Measurements from ENCODE around the gene POU2AF1.

POU2AF1 gene

DNA sequence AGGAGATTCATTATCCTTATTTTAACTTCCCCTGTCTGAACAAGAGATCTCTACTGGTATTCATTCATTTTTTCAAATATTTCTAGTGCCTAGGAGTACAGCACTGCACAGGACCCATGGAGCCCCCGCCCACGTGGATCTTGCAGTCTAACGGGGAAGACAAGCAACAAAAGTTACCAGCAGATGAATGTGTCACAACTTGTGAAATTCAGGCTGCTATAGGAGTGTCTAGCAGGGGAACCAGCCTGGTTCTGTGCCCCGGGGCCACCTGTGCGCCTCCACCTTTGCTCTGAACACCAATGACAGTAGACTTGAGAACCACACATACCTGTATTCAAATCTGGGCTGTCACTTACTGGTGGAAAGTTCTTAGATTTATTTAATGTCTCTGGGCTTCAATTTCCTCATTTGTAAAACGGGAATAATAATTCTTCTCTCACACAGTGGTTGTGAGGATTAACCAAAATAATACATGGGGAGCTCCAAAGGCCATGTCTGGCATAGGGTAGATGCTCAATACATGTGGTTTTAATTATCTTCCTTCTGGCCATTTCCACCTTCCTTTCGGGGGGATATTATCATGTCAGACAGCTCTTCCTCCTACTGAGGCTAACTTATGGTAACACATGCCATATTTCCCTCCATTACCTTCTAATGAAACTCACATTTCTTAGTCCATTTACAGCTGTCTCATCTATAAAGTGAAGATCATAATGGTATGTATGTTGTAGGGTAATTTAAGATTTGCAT, 17.8 kb downstream of the POU2AF1 start:
- no peak for TF ChIP-seq LEF1 (IDR thresholded peaks at IDR 0.05; ENCODE audit: borderline replicate concordance)
- no peak for TF ChIP-seq ELF4 (IDR thresholded peaks at IDR 0.05)
- no peak for TF ChIP-seq CTBP1 (IDR thresholded peaks at IDR 0.05; ENCODE audit: borderline replicate concordance)
- no peak for TF ChIP-seq FOXK2 (IDR thresholded peaks at IDR 0.05)
- no peak for TF ChIP-seq SUZ12 (IDR thresholded peaks at IDR 0.05)
- TF ChIP-seq ZNF384 (IDR thresholded peaks at IDR 0.05), result no peak
- no peak for TF ChIP-seq TARDBP (IDR thresholded peaks at IDR 0.05)
- TF ChIP-seq FOXA1 (IDR thresholded peaks at IDR 0.05), result no peak
- TF ChIP-seq SP1 (IDR thresholded peaks at IDR 0.05), result no peak
- no peak for TF ChIP-seq HDGF (IDR thresholded peaks at IDR 0.05; ENCODE audit: borderline replicate concordance)
- TF ChIP-seq L3MBTL2 (conservative IDR thresholded peaks at IDR 0.05), result no peak
- TF ChIP-seq, protein P1, sequence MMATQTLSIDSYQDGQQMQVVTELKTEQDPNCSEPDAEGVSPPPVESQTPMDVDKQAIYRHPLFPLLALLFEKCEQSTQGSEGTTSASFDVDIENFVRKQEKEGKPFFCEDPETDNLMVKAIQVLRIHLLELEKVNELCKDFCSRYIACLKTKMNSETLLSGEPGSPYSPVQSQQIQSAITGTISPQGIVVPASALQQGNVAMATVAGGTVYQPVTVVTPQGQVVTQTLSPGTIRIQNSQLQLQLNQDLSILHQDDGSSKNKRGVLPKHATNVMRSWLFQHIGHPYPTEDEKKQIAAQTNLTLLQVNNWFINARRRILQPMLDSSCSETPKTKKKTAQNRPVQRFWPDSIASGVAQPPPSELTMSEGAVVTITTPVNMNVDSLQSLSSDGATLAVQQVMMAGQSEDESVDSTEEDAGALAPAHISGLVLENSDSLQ (IDR thresholded peaks at IDR 0.05), result no peak
- no peak for DNase-seq (ENCODE audit: extremely low spot score)
- ChIA-PET POLR2A (no interaction called here), CTCF (interaction anchor here (0.7 kb wide), 1 partner anchor 85 kb away, joined by 3 read pairs; no protein-coding TSS in a partner anchor)

DNA sequence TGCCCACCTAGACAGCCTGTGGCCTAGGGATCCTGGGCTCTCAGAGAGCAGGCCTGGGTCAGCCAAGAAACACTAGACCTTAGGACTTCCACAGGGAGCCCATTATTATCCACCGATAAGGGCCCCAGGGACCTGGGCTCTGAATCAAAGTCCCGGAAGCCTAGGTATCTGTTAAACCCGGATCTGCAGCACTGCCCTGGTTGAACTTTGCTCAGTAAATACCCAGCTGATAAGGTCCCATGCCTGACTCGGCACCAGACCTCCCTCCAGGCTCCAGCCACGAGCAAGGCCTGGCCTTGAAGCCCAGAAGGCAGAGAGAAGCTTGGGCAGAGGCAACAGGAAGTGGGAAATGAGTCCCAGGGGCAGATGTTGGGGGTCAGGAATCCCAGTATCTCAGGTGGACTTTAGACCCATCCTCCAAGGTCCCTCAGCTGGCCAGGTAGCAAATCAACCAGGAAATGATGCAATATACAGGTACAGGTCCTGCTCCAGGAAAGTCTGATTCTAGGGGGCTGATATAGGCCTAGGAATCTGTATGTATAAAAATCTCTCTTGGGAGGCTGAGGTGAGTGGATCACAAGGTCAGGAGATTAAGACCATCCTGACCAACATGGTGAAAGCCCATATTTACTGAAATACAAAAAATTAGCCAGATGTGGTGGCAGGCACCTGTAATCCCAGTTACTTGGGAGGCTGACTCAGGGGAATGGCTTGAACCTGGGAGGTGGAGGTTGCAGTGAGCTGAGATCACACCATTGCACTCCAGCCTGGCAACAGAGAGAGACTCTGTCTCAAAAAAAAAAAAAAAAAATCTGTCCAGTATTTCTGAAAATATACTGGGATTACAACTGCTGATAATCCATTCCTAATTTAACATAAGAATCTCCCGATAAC, 18.7 kb downstream of the POU2AF1 start:
- TF ChIP-seq SUZ12 (IDR thresholded peaks at IDR 0.05) (no peak), L3MBTL2 (conservative IDR thresholded peaks at IDR 0.05) (no peak), BHLHE40 (IDR thresholded peaks at IDR 0.05; ENCODE audit: borderline replicate concordance) (no peak), ARNT (IDR thresholded peaks at IDR 0.05) (no peak), LEF1 (IDR thresholded peaks at IDR 0.05; ENCODE audit: borderline replicate concordance) (no peak), ELF4 (IDR thresholded peaks at IDR 0.05) (no peak), FOXA1 (IDR thresholded peaks at IDR 0.05) (no peak), HDGF (IDR thresholded peaks at IDR 0.05; ENCODE audit: borderline replicate concordance) (no peak), CTBP1 (IDR thresholded peaks at IDR 0.05; ENCODE audit: borderline replicate concordance) (no peak), TARDBP (IDR thresholded peaks at IDR 0.05) (no peak), ZNF384 (IDR thresholded peaks at IDR 0.05) (no peak), NFRKB (IDR thresholded peaks at IDR 0.05) (no peak), FOXK2 (IDR thresholded peaks at IDR 0.05) (no peak), FOXM1 (IDR thresholded peaks at IDR 0.05; ENCODE audit: borderline replicate concordance) (no peak), SP1 (IDR thresholded peaks at IDR 0.05) (no peak)
- TF ChIP-seq, protein P1 (IDR thresholded peaks at IDR 0.05), result no peak
- DNase-seq (ENCODE audit: extremely low spot score), result no peak
- ChIA-PET POLR2A (no interaction called here), CTCF (no interaction called here)

DNA sequence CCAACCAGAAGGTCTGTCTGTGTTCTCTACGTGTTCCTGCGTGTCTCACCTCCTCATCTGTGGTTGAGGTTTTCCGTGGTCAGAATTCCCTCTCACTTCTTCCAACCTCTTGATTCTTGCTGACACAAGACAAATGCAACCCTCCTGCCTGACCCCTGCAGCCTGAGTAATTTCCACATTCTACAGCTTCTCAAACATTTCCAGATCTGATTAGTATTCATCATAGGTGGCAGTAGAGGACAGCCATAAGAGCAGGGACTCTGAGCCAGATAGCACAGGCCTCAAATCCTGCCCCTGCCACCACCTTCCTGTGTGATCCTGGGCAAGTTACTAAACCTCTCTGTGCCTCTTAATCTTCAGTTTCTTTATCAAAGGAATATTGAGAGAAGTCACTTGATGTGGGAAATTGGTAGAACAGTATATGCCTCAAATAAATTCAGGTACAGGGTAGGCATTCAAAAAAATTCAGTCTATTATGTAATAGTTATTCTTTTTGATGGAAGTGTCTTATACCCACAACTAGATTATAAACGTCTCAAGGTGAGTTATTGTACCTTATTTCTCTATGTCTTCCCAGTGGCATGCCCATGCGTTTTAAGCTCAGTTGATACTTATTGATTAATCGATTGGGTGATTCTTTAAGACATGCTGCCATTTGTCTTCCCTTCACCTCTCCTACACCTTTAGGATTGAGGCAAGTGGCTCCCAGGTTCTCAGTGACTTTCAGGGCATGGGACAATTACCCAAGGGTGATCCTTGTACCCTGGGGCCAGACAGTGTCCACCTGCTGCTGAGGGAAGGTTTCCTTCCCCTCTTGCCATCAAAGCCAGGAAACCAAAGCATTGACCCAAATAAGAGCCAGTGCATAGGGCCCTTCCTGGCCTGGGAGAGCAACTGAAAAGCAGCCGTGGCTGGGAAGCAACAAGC, 19.6 kb downstream of the POU2AF1 start:
- ChIA-PET CTCF (no interaction called here), POLR2A (no interaction called here)
- TF ChIP-seq SP1 (IDR thresholded peaks at IDR 0.05) (no peak), ELF4 (IDR thresholded peaks at IDR 0.05) (no peak), FOXK2 (IDR thresholded peaks at IDR 0.05) (no peak), BHLHE40 (IDR thresholded peaks at IDR 0.05; ENCODE audit: borderline replicate concordance) (no peak), FOXA1 (IDR thresholded peaks at IDR 0.05) (no peak), LEF1 (IDR thresholded peaks at IDR 0.05; ENCODE audit: borderline replicate concordance) (no peak), HDGF (IDR thresholded peaks at IDR 0.05; ENCODE audit: borderline replicate concordance) (no peak), CTBP1 (IDR thresholded peaks at IDR 0.05; ENCODE audit: borderline replicate concordance) (no peak), FOXM1 (IDR thresholded peaks at IDR 0.05; ENCODE audit: borderline replicate concordance) (no peak), TARDBP (IDR thresholded peaks at IDR 0.05) (no peak), ZNF384 (IDR thresholded peaks at IDR 0.05) (no peak), L3MBTL2 (conservative IDR thresholded peaks at IDR 0.05) (no peak), SUZ12 (IDR thresholded peaks at IDR 0.05) (no peak), ARNT (IDR thresholded peaks at IDR 0.05) (no peak), NFRKB (IDR thresholded peaks at IDR 0.05) (no peak)
- TF ChIP-seq, protein P1 (IDR thresholded peaks at IDR 0.05), result no peak
- DNase-seq (ENCODE audit: extremely low spot score), result no peak

DNA sequence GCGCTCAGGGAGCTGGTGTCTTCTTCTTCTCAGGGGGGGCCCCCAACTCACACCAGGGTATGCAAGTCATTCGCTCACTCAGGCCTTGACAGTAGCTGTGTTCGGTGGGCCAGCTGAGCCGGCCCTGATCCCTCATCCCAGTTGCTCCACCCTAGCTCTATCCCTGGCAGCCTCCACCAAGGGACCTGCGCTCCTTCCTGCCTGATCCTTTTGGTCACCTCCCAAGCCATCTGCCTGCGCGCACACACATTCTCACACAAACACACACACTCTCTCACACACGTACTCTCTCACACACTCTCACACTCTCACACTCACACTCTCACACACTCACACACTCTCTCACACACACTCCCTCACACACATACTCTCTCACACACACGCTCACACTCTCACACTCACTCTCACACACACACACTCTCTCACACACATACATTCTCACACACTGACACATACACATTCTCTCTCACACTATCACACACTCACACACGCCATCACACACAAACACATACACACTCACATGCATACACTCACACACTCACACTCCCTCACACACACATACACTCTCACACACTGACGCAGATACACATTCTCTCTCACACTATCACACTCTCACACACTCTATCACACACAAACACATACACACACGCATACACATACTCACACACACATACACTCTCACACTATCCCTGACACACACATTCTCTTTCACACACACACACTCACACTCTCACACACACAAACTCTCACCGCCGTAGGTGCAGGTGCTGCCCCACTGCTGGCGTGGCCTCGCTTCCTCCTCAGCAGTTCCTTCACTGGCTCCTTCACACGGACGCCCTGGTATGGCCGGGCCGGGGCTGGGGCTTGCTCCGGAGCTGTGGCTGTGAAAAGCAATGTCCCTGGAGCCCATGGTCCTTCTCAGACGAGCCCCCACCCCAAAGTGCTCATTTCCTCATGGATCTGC, 20.8 kb downstream of the POU2AF1 start:
- no peak for DNase-seq (ENCODE audit: extremely low spot score)
- ChIA-PET POLR2A (no interaction called here), CTCF (no interaction called here)
- TF ChIP-seq SUZ12 (IDR thresholded peaks at IDR 0.05) (no peak), BHLHE40 (IDR thresholded peaks at IDR 0.05; ENCODE audit: borderline replicate concordance) (no peak), NFRKB (IDR thresholded peaks at IDR 0.05) (no peak), ZNF384 (IDR thresholded peaks at IDR 0.05) (no peak), TARDBP (IDR thresholded peaks at IDR 0.05) (no peak), FOXA1 (IDR thresholded peaks at IDR 0.05) (no peak), SP1 (IDR thresholded peaks at IDR 0.05) (no peak), L3MBTL2 (conservative IDR thresholded peaks at IDR 0.05) (no peak), FOXK2 (IDR thresholded peaks at IDR 0.05) (no peak), CTBP1 (IDR thresholded peaks at IDR 0.05; ENCODE audit: borderline replicate concordance) (no peak), ELF4 (IDR thresholded peaks at IDR 0.05) (no peak), ARNT (IDR thresholded peaks at IDR 0.05) (no peak), FOXM1 (IDR thresholded peaks at IDR 0.05; ENCODE audit: borderline replicate concordance) (no peak), LEF1 (IDR thresholded peaks at IDR 0.05; ENCODE audit: borderline replicate concordance) (no peak), HDGF (IDR thresholded peaks at IDR 0.05; ENCODE audit: borderline replicate concordance) (no peak)
- TF ChIP-seq, protein P1 (IDR thresholded peaks at IDR 0.05), result no peak

All from HEK293T (cell line).